Skin epidermis (tissue), 12 donors: ENCODE measurements around the gene RPL12.

Experiments used
- H3K27ac ChIP-seq, 21 experiments: fragments of 200-600 bp; sonication (generic) in 11 of 21; one replicate each; pipeline ENCODE4 v1.5.0; 2020; ENCODE audit warnings: mild to moderate bottlenecking in 3 of 21, inconsistent platforms in 2 of 21, moderate library complexity in 2 of 21
- H3K4me3 ChIP-seq, 7 experiments: fragments of 200-600 bp; sonication (generic) in 2 of 7; one replicate each; pipeline ENCODE4 v1.5.0; 2020; ENCODE audit warnings: inconsistent platforms in 2 of 7, mild to moderate bottlenecking in 2 of 7, moderate library complexity in 1 of 7

RPL12 gene

DNA sequence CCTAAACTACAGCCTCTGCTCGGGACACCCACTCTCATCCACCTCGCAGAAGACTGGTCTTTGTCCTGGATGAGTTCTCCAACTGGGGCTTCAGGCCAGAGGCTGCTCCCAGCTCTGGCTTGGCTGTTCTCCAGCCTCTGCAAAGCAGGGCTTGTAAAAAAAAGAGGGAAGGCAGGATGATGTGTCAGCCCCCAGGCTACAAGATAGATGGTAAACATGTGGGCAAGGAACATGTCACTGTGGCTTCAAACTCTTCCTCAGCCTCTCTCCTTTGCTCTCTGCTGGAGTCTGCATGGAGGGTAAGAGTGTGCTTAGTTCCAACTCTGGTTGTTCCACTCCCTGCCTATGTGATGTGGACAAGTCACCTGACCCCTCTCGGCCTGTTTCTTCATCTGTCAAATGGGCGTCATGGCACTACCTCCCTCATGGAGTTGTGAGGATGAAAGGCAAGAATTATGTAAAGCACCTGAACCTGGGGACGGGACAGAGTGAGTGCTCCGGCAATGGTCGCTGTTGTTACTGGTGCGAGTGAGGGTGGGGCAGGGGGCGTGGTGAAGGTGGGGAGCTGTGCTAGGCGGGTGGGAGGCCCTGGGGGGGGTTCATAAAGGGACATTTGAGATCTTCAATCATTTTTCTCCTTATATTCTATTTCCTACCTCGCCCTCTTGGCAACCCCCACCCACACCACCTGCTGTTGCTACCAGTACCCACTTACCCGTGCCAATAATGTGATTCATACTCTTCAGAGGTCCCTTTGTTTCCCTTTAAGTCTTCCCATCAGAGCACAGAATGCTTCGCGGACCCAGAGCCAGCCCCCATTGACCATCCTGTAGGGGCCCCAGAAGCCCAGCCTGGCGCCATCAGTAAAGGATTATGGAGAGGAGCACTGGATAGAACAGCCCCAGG, 33.8 kb downstream of the RPL12 start:
- Histone ChIP-seq H3K4me3 (peak overlapping the region in 1 of 7 experiments; percentile 4), H3K27ac (peak overlapping the region in 2 of 21 experiments; percentile 15 to 54)

DNA sequence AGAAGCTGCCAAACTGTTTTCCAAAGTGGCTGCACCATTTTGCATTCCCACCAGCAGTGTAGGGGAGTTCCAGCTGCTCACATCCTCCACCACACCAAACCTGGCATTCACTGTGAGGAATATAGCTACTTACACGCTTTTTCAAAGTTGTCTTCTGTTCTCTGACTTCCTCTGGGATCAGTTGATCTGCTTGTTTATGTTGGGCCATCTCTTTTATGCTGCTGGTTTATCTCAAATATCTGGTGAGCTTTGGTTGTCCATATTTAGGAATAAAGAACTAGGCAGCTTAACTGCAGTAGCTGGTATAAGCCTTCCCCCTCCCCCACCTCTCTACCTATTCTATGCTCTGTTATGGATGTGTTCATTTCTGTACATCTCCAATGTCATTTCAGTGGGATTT, 35.5 kb downstream of the RPL12 start:
- no peak overlapping the region for H3K27ac ChIP-seq

DNA sequence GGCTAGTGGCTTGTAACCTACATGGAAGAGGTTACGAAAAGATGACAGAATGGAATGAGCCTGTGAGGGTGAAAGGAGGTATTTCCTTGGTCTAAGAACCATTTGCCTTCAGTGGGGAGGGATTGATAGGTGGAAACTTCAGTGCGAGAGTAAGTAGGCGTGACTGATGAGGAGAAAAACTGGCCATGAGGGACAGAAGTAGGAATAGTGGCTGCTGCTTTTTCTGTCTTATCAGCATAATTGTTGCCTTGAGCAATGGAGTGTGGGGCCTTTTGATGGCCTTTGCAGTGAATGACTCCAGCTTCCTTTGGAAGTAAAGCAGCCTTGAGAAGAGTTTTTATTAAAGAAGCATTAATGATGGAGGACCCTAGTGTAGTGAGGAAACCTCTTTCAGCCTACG, 36.1 kb downstream of the RPL12 start:
- Histone ChIP-seq H3K4me3 (no peak overlapping the region), H3K27ac (no peak overlapping the region)

More for the DNA sequence above, 35.5 kb downstream of the RPL12 start:
- H3K4me3 ChIP-seq: no peak overlapping the region

- H3K27ac ChIP-seq: peak overlapping the region in 7 of 21 experiments; percentile 9 to 67 (median 28)
- no peak overlapping the region for H3K4me3 ChIP-seq
Observed at GRCh38 chr9:127411122-127411521, 40.1 kb downstream of the RPL12 start.

DNA sequence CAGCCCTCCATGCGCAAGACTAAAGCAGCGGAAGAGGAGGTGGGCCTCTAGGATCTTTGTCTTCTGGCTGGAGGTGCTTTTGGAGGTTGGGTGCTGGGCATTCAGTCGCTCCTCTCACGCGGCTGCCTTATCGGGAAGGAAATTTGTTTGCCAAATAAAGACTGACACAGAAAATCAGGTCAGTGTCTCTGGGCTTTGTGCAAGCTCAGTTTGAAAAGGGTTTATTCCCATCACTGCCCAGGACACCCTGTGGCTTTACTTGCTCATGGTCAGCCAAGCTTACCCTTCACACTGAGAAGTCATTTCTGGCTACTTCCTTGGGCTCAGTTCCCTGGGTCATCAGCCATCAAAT, 43.7 kb downstream of the RPL12 start:
- no peak overlapping the region for H3K27ac ChIP-seq

DNA sequence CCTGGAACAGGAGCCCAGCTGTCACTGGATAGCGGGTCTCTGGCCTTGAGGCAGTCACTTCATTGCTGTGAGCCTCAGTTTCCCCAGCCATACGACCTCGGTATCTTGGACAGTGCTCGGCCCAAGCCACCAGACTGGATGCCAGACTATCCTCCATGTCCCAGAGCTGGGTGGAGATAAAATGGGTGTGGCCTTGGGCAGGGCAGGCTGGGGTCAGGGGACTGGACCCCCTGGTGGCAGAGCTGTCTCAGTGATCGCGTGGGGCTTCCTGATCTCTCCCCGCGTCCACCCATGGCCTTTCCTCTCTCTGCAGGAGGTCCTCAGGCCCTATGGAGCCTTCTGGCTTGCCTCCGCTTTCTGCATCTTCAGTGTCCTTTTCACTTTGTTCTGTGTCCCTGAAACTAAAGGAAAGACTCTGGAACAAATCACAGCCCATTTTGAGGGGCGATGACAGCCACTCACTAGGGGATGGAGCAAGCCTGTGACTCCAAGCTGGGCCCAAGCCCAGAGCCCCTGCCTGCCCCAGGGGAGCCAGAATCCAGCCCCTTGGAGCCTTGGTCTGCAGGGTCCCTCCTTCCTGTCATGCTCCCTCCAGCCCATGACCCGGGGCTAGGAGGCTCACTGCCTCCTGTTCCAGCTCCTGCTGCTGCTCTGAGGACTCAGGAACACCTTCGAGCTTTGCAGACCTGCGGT, 44.3 kb downstream of the RPL12 start:
- H3K27ac ChIP-seq: no peak overlapping the region
- H3K4me3 ChIP-seq: no peak overlapping the region

More for the DNA sequence above, 43.7 kb downstream of the RPL12 start:
- H3K4me3 ChIP-seq: no peak overlapping the region

GRCh38 chr9:127405344-127406125, 45.7 kb downstream of the RPL12 start:
- H3K27ac ChIP-seq: no peak overlapping the region

DNA sequence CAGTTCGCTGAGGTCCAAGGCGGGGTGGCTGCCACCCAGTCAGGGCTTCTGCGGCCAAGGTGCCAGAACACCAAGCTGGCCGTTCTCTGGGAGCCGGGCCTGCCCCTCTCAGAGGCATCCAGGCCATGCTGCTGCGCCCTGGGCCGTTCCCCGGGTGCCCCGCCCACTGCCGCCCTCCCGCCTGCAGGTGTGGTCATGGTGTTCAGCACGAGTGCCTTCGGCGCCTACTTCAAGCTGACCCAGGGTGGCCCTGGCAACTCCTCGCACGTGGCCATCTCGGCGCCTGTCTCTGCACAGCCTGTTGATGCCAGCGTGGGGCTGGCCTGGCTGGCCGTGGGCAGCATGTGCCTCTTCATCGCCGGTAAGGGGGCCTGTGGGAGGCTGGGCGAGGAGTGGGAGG, 46.6 kb downstream of the RPL12 start:
- no peak overlapping the region for H3K27ac ChIP-seq
- H3K4me3 ChIP-seq: no peak overlapping the region

More at GRCh38 chr9:127405344-127406125, 45.7 kb downstream of the RPL12 start:
- no peak overlapping the region for H3K4me3 ChIP-seq

GRCh38 chr9:127403507-127404192, 47.6 kb downstream of the RPL12 start:
- no peak overlapping the region for H3K27ac ChIP-seq
- H3K4me3 ChIP-seq: no peak overlapping the region

DNA sequence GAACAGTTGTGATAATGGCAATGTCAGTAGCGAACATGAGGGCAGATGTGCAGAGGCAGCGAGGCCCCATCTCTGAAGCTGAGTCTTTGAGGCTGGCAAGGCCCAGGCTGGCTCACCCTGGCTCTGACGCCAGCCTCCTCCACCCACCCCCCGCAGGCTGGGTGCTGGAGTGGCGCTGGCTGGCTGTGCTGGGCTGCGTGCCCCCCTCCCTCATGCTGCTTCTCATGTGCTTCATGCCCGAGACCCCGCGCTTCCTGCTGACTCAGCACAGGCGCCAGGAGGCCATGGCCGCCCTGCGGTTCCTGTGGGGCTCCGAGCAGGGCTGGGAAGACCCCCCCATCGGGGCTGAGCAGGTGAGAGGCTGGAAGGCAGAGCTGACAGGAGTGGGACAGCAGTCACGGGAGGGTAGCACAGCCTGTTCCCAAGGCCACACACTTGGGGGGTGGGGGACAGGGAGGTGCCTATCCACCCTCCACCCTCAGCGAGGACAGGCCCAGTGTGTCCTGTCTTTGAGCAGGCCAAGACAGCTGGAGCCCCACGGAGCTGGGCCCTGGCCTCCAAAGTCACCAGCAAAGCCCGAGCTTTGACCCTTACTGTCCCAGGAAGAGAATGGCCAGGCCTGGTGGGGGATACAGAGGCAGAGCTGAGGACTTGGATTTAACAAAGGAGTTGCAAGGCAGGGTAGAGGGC, 48.7 kb downstream of the RPL12 start:
- no peak overlapping the region for H3K4me3 ChIP-seq
- no peak overlapping the region for H3K27ac ChIP-seq

GRCh38 chr9:127399736-127400269, 51.4 kb downstream of the RPL12 start:
- H3K27ac ChIP-seq: no peak overlapping the region
- H3K4me3 ChIP-seq: no peak overlapping the region

DNA sequence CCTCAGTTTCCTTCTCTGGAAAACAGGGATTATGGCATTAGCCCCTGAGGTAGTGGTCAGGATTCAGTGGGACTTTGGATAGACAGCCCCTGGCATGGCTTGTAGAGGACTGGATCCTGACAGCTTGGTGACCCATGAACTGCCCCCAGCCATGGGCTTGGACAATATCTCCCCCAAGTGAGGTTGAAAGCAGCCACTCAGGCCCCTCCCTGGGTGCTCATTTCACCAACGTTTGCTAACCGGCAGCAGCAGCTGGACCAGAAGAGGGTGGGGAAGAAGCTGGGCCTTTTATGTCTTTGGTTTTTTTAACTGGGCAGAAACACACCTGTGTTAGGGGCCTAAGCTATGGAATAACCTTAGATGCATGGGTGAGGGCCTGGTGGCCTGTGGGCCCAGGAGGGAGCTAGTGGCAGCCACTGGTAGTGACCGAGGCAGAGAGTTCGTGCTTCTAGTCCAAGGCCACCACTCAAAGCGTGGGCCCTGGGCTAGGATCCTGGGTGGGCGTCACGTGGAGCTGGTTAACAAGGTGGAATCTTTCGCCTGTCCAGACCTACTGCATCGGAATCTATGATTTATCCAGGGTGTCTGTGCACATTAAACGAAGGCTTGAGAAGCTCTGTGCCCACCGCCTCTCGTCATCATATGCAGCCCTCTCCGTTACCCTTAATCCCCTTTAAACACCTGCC, 52.3 kb downstream of the RPL12 start:
- Histone ChIP-seq H3K27ac (peak overlapping the region in 1 of 21 experiments; percentile 90), H3K4me3 (peak overlapping the region in 2 of 7 experiments; percentile 83 to 91)

DNA sequence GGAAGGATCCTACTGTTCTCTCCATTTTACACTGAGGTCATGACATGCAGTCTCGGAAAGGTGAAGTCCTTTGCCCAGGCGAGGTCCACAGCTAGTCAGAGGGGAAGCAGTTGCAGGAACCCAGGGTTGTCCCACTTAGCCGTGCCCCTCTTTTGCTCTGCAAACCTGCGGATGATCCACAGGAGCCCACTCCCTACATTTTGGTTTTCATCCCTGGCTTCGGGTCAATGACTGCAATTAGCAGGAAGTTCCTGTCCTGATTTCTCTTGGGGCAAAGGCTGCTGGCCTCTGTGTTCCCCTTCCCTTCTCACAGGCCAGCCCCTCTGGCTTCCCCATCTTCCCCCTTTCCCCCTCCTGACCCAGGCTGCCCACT, 52.9 kb downstream of the RPL12 start:
- peak overlapping the region; percentile 71 to 91 (median 86) for H3K4me3 ChIP-seq
- peak overlapping the region in 10 of 21 experiments; percentile 45 to 91 (median 81) for H3K27ac ChIP-seq
